Measurements from ENCODE around the gene PABPC1L. TPM values are rescaled to one million over a fixed set of nuclear protein-coding genes. Genes with fewer than 3 reads are reported as not detected.

Gene PABPC1L
- total and polyA plus RNA-seq, 2 of the 13 experiments (the other 11 are each of a cell fraction or from before 2014, with no cell fraction given) = 30.8 to 252 TPM

DNA sequence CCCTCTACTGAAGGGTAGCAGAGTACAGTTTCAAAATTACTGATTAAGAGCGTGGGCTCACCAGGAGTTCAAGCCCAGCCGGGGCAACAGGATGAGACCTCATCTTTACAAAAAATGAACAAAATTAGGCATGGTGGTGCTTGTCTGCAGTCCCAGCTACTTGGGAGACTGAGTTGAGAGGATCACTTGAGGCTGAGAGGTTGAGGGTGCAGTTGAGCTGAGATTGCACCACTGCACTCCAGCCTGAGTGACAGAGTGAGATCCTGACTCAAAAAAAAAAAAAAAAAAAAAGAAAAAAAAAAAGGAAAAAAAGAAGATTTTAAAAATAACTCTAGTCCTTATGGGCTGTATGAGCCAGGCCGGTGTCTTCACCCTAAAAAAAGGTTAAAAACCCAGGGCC, 18.7 kb downstream of the PABPC1L start (continued):
- TF ChIP-seq ZBTB4 (CRISPR knock-in tag; IDR thresholded peaks at IDR 0.05; ENCODE audit: borderline replicate concordance) (no peak), ZBTB7A (CRISPR knock-in tag; IDR thresholded peaks at IDR 0.05) (no peak), MNT (IDR thresholded peaks at IDR 0.05) (no peak), TMF1 (CRISPR knock-in tag; IDR thresholded peaks at IDR 0.05; ENCODE audit: low read depth) (no peak), ZNF724P (CRISPR knock-in tag; IDR thresholded peaks at IDR 0.05; ENCODE audit: borderline replicate concordance) (no peak), ZNF883 (CRISPR knock-in tag; IDR thresholded peaks at IDR 0.05; ENCODE audit: not compliant biosample characterization) (no peak)

- 96% methylated on average over 18 of the region's 18 CpGs for WGBS (ENCODE audit: low lambda C conversion rate)
- TF ChIP-seq ZNF552 (CRISPR knock-in tag; IDR thresholded peaks at IDR 0.05; ENCODE audit: borderline replicate concordance) (no peak), PCBP1 (IDR thresholded peaks at IDR 0.05; ENCODE audit: borderline replicate concordance, low read depth, low read length) (0 out of 2 replicates have a peak, but pooled peaks have one; percentile 56), RARG (CRISPR knock-in tag; IDR thresholded peaks at IDR 0.05; ENCODE audit: low read depth) (no peak), HNRNPK (IDR thresholded peaks at IDR 0.05; ENCODE audit: low read depth, low read length, poor library complexity, severe bottlenecking) (peak; percentile 98), RBM22 (optimal IDR thresholded peaks at IDR 0.05; ENCODE audit: low read length) (no peak), SRY (CRISPR knock-in tag; IDR thresholded peaks at IDR 0.05) (no peak)
- TF ChIP-seq, protein P1, sequence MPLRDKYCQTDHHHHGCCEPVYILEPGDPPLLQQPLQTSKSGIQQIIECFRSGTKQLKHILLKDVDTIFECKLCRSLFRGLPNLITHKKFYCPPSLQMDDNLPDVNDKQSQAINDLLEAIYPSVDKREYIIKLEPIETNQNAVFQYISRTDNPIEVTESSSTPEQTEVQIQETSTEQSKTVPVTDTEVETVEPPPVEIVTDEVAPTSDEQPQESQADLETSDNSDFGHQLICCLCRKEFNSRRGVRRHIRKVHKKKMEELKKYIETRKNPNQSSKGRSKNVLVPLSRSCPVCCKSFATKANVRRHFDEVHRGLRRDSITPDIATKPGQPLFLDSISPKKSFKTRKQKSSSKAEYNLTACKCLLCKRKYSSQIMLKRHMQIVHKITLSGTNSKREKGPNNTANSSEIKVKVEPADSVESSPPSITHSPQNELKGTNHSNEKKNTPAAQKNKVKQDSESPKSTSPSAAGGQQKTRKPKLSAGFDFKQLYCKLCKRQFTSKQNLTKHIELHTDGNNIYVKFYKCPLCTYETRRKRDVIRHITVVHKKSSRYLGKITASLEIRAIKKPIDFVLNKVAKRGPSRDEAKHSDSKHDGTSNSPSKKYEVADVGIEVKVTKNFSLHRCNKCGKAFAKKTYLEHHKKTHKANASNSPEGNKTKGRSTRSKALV (CRISPR knock-in tag; IDR thresholded peaks at IDR 0.05) = no peak
- FAIRE-seq (no peak), DNase-seq (ENCODE audit: low spot score) (no peak), ATAC-seq (no peak)
- H3K36me3 ChIP-seq (replicated peaks in 1 of 2; ENCODE audit: control insufficient read depth in 1 of 2, insufficient read depth in 2 of 2, low read length in 2 of 2) = peaks cover 25 to 63% of the 10 kb centered on the region in 2 experiments
- no peak overlapping the region for H3K27ac ChIP-seq (ENCODE audit: extremely low read length, insufficient read depth, low read length)
- H3K9me3 ChIP-seq (ENCODE audit: low read length) = no peaks in the 10 kb centered on the region
- no peaks in the 10 kb centered on the region for H4K20me1 ChIP-seq (ENCODE audit: insufficient read depth, low read length)
- H3K79me2 ChIP-seq (ENCODE audit: insufficient read depth, low read length) = no peaks in the 10 kb centered on the region
- H3K4me3 ChIP-seq (replicated peaks in 1 of 3; ENCODE audit: insufficient read depth in 1 of 3, low read depth in 2 of 3, low read length in 3 of 3) = no peak overlapping the region
- BruUV-seq (replicated peaks) = no TSS peak
- no peaks in the 10 kb centered on the region for H3K4me1 ChIP-seq (ENCODE audit: insufficient read depth, low read length)
- POLR2A ChIA-PET = no interaction called here
- intact Hi-C loops (cut with micrococcal nuclease; ENCODE audit: unreplicated experiment) (no loop called here), in situ Hi-C loops (cut with HindIII; ENCODE audit: extremely low pct_ligation_motif_present, low pct_unique_long_range_greater_than_20kb) (no loop called here)
- no peaks in the 10 kb centered on the region for H3K27me3 ChIP-seq (ENCODE audit: control insufficient read depth in 1 of 2, insufficient read depth in 2 of 2, low read length in 2 of 2)
- no peak overlapping the region for H3K4me2 ChIP-seq (ENCODE audit: low read depth, low read length)
- no peak overlapping the region for H2AFZ ChIP-seq (ENCODE audit: low read length)
- no peak overlapping the region for H3K9ac ChIP-seq (ENCODE audit: insufficient read depth, low read depth, low read length)
- CTCF ChIA-PET (ENCODE audit: low intra/inter-chr PET ratio, low total read pairs) = no interaction called here
Observed at GRCh38 chr20:44930517-44931168, 20.8 kb downstream of the PABPC1L start.

Data from HepG2 (cell line).